GM10847 (cell line): ENCODE results near the gene ZNF697.

Experiments used
- POLR2A ChIP-seq: IDR thresholded peaks from 2 replicates; pipeline ENCODE4 v1.6.1; 2011; ENCODE audit not compliant: insufficient read length; ENCODE audit errors: extremely low read depth

The ZNF697 gene

GRCh38 chr1:119646521-119647227 lies 1.4 kb downstream of the ZNF697 start:
- TF ChIP-seq POLR2A: no peak

- TF ChIP-seq POLR2A: no peak
Observed at GRCh38 chr1:119639109-119639508, 9.0 kb downstream of the ZNF697 start.

- TF ChIP-seq POLR2A: no peak
Observed at GRCh38 chr1:119637710-119638109, 10.4 kb downstream of the ZNF697 start.

GRCh38 chr1:119636491-119637089 lies 11.5 kb downstream of the ZNF697 start:
- no peak for TF ChIP-seq POLR2A

- no peak for TF ChIP-seq POLR2A
Observed at GRCh38 chr1:119635811-119636390, 12.2 kb downstream of the ZNF697 start.

GRCh38 chr1:119634016-119634415 lies 14.1 kb downstream of the ZNF697 start:
- TF ChIP-seq POLR2A: no peak

- no peak for TF ChIP-seq POLR2A
Observed at GRCh38 chr1:119633575-119633974, 14.5 kb downstream of the ZNF697 start.

GRCh38 chr1:119632841-119633240 lies 15.2 kb downstream of the ZNF697 start:
- TF ChIP-seq POLR2A: no peak

GRCh38 chr1:119632103-119632490 lies 16.0 kb downstream of the ZNF697 start:
- no peak for TF ChIP-seq POLR2A

- no peak for TF ChIP-seq POLR2A
Observed at GRCh38 chr1:119631433-119632102, 16.5 kb downstream of the ZNF697 start.

- no peak for TF ChIP-seq POLR2A
Observed at GRCh38 chr1:119631086-119631432, 17.0 kb downstream of the ZNF697 start.

GRCh38 chr1:119626841-119627240 lies 21.2 kb downstream of the ZNF697 start:
- no peak for TF ChIP-seq POLR2A

- no peak for TF ChIP-seq POLR2A
Observed at GRCh38 chr1:119626011-119626545, 22.0 kb downstream of the ZNF697 start.

GRCh38 chr1:119623678-119624077 lies 24.4 kb downstream of the ZNF697 start:
- TF ChIP-seq POLR2A: no peak

GRCh38 chr1:119623193-119623515 lies 24.9 kb downstream of the ZNF697 start:
- TF ChIP-seq POLR2A: no peak

GRCh38 chr1:119622311-119623192 lies 25.5 kb downstream of the ZNF697 start:
- no peak for TF ChIP-seq POLR2A

GRCh38 chr1:119621705-119622104 lies 26.4 kb downstream of the ZNF697 start:
- TF ChIP-seq POLR2A: no peak
